ENCODE results near the gene TAOK3. TPM values are rescaled to one million over a fixed set of nuclear protein-coding genes. Genes with fewer than 3 reads are reported as not detected.

The TAOK3 gene
- total and polyA plus RNA-seq, 2 donors (not counting 3 experiments of a cell fraction or from before 2014, with no cell fraction given) = 11.3 to 23.1 TPM

GRCh38 chr12:118337194-118337838 is 35.4 kb downstream of the TAOK3 start:
- ChIA-PET POLR2A (no interaction called here), CTCF (interaction anchor here (1.2 kb wide), 1 partner anchor 54 kb away, joined by 4 read pairs; no protein-coding TSS in a partner anchor)
- Histone ChIP-seq H3K36me3 (ENCODE audit: control insufficient read depth in 2 of 2, extremely low read depth in 1 of 2, insufficient read depth in 2 of 2, low read length in 2 of 2) (no peaks in the 10 kb centered on the region), H3K4me1 (ENCODE audit: control insufficient read depth, extremely low read depth, insufficient read depth, low read length) (no peaks in the 10 kb centered on the region), H3K4me2 (ENCODE audit: insufficient read depth, low read length) (no peak overlapping the region), H4K20me1 (replicated peaks; ENCODE audit: control insufficient read depth, extremely low read depth, insufficient read depth, low read length) (no peaks in the 10 kb centered on the region), H3K4me3 (replicated peaks in 1 of 3; ENCODE audit: insufficient read depth in 1 of 3, low read depth in 1 of 3, low read length in 3 of 3) (no peak overlapping the region), H3K9me1 (replicated peaks; ENCODE audit: control insufficient read depth, extremely low read depth, insufficient read depth, low read length) (no peaks in the 10 kb centered on the region), H3K9ac (replicated peaks; ENCODE audit: extremely low read depth, insufficient read depth, low read length) (no peak overlapping the region), H3K9me3 (replicated peaks; ENCODE audit: control insufficient read depth, insufficient read depth, low read length) (no peaks in the 10 kb centered on the region), H2AFZ (ENCODE audit: low read depth, low read length) (no peak overlapping the region), H3K27ac (ENCODE audit: insufficient read depth, low read depth, low read length) (no peak overlapping the region), H3K27me3 (ENCODE audit: control insufficient read depth in 2 of 2, insufficient read depth in 2 of 2, low read length in 2 of 2) (no peaks in the 10 kb centered on the region), H3K79me2 (ENCODE audit: control insufficient read depth, insufficient read depth, low read length) (peaks cover 21% of the 10 kb centered on the region)
- no peak for TF ChIP-seq GATA2 (IDR thresholded peaks at IDR 0.05; ENCODE audit: insufficient read depth, insufficient read length, low read depth, low read length)
- TF ChIP-seq JUN (IDR thresholded peaks at IDR 0.05; ENCODE audit: borderline replicate concordance, insufficient read depth, insufficient read length, low read depth) = no peak
- no peak for TF ChIP-seq FOS (IDR thresholded peaks at IDR 0.05; ENCODE audit: borderline replicate concordance, insufficient read depth, low read length)
- no peak for TF ChIP-seq CTCF (IDR thresholded peaks at IDR 0.05; ENCODE audit: extremely low read depth in 1 of 2, insufficient read depth in 1 of 2, low read depth in 1 of 2, low read length in 2 of 2)
- TF ChIP-seq EZH2 (IDR thresholded peaks at IDR 0.05; ENCODE audit: borderline replicate concordance, low read depth, low read length, severe bottlenecking) = no peak
- no peak for TF ChIP-seq MAX (IDR thresholded peaks at IDR 0.05; ENCODE audit: insufficient read depth, insufficient read length)
- TF ChIP-seq MYC (IDR thresholded peaks at IDR 0.05; ENCODE audit: low read depth, low read length) = no peak
- no peak for TF ChIP-seq POLR2AphosphoS5 (IDR thresholded peaks at IDR 0.05; ENCODE audit: insufficient read depth, low read depth, low read length)
- TF ChIP-seq POLR2A (IDR thresholded peaks at IDR 0.05; ENCODE audit: low read depth, low read length) = no peak
- no TSS peak for BruUV-seq (replicated peaks)
- FAIRE-seq (no peak), DNase-seq (ENCODE audit: low read depth, low spot score) (no peak)
- intact Hi-C loops (cut with micrococcal nuclease) = no loop called here
- dilution Hi-C loops (cut with MboI; ENCODE audit: extremely low pct_ligation_motif_present, low sequenced_read_pairs) = no loop called here

Measured in endothelial cell of umbilical vein (primary cell).